ENCODE data around the gene RNF175. TPM values are rescaled to one million over a fixed set of nuclear protein-coding genes. Genes with fewer than 3 reads are reported as not detected.
A peak's percentile ranks its signal among the peaks of the same experiment; 100 is the strongest.

RNF175 gene
- total RNA-seq, 3 donors from 2014 or later, result 0.63 TPM; not detected in 2

GRCh38 chr4:153661215-153661822 is 98.5 kb downstream of the RNF175 start:
- intact Hi-C loops (cut with DNase I, micrococcal nuclease), result no loop called here
- Histone ChIP-seq H3K9me3 (no peaks in the 10 kb centered on the region), H3K36me3 (ENCODE audit: low read depth) (no peaks in the 10 kb centered on the region), H3K4me1 (ENCODE audit: low read depth) (no peaks in the 10 kb centered on the region), H3K4me3 (no peak overlapping the region)
- ATAC-seq (peak; percentile 31), DNase-seq (no peak)
- no peak for TF ChIP-seq CTCF (IDR thresholded peaks at IDR 0.05)

Other genes with a start within 250 kb of the RNF175 start
- gene TLR2, start 75.7 kb downstream of the RNF175 start, total RNA-seq, result 10 to 100 TPM in 1 of 3 donors, 1 to 10 TPM in 2; 2.0 to 12.9 (median 7.7) TPM
- gene SFRP2, start 29.1 kb upstream of the RNF175 start, total RNA-seq, result 10 to 100 TPM in 2 of 3 donors, 1 to 10 TPM in 1; 3.9 to 51.9 (median 32.5) TPM

All from mucosa of descending colon (tissue), 3 donors.